KMS-11 (cell line): ENCODE measurements around the gene TNPO2.
"Not testable (repeated sequence)": the region's sequence is repeated elsewhere in the genome, so short reads cannot be mapped to it uniquely, and the experiment has no call there.

Experiments used
- H2AFZ ChIP-seq: fragments of 200-600 bp; sonication (generic); 2 replicates; pipeline ENCODE4 v1.6.1; 2016; ENCODE audit warnings: antibody characterized with exemption, mixed run types, low read depth
- H3K27ac ChIP-seq: fragments of 200-600 bp; sonication (generic); 2 replicates; pipeline ENCODE4 v1.6.1; 2016; ENCODE audit warnings: mild to moderate bottlenecking, mixed run types
- H3K27me3 ChIP-seq: fragments of 200-600 bp; sonication (generic); 2 replicates; pipeline ENCODE4 v1.6.1; 2017; ENCODE audit warnings: mild to moderate bottlenecking, low read depth, mixed run types, moderate library complexity; ENCODE audit not compliant: insufficient read depth
- H3K36me3 ChIP-seq: fragments of 200-600 bp; sonication (generic); 2 replicates; pipeline ENCODE4 v1.6.1; 2017; ENCODE audit warnings: mild to moderate bottlenecking, mixed run types; ENCODE audit not compliant: insufficient read depth
- H3K4me1 ChIP-seq: fragments of 200-600 bp; sonication (generic); 2 replicates; pipeline ENCODE4 v1.6.1; 2016; ENCODE audit warnings: mild to moderate bottlenecking, low read depth, mixed run types; ENCODE audit not compliant: poor library complexity, severe bottlenecking
- H3K4me2 ChIP-seq: fragments of 200-600 bp; sonication (generic); 2 replicates; pipeline ENCODE4 v1.7.0; 2016; ENCODE audit warnings: mild to moderate bottlenecking, mixed run types
- H3K4me3 ChIP-seq: fragments of 200-600 bp; sonication (generic); IDR thresholded peaks from 2 replicates; pipeline ENCODE4 v1.6.1; 2017; ENCODE audit warnings: low read depth, low read length, mixed read lengths; ENCODE audit not compliant: insufficient read depth
- H3K79me2 ChIP-seq: fragments of 200-600 bp; sonication (generic); 2 replicates; pipeline ENCODE4 v1.6.1; 2016; ENCODE audit warnings: low read depth, mixed run types; ENCODE audit not compliant: insufficient read depth
- H3K9ac ChIP-seq: fragments of 200-600 bp; sonication (generic); 2 replicates; pipeline ENCODE4 v1.6.1; 2016; ENCODE audit warnings: mild to moderate bottlenecking, mixed run types
- H4K20me1 ChIP-seq: fragments of 200-600 bp; sonication (generic); 2 replicates; pipeline ENCODE4 v1.6.1; 2016; ENCODE audit warnings: mild to moderate bottlenecking, mixed run types; ENCODE audit not compliant: insufficient read depth
- TF ChIP-seq, protein P1 (sequence below): fragments of 200-600 bp; sonication (generic); conservative IDR thresholded peaks from 2 replicates; pipeline ENCODE4 v1.6.1; 2017; ENCODE audit warnings: low read depth, mild to moderate bottlenecking, antibody characterized with exemption, low read length, moderate library complexity, mixed read lengths

TNPO2 gene

GRCh38 chr19:12715102-12715501 lies 8.6 kb downstream of the TNPO2 start:
- no peaks in the 10 kb centered on the region for H3K27me3 ChIP-seq
- TF ChIP-seq, protein P1, sequence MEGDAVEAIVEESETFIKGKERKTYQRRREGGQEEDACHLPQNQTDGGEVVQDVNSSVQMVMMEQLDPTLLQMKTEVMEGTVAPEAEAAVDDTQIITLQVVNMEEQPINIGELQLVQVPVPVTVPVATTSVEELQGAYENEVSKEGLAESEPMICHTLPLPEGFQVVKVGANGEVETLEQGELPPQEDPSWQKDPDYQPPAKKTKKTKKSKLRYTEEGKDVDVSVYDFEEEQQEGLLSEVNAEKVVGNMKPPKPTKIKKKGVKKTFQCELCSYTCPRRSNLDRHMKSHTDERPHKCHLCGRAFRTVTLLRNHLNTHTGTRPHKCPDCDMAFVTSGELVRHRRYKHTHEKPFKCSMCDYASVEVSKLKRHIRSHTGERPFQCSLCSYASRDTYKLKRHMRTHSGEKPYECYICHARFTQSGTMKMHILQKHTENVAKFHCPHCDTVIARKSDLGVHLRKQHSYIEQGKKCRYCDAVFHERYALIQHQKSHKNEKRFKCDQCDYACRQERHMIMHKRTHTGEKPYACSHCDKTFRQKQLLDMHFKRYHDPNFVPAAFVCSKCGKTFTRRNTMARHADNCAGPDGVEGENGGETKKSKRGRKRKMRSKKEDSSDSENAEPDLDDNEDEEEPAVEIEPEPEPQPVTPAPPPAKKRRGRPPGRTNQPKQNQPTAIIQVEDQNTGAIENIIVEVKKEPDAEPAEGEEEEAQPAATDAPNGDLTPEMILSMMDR = no peak
- peaks cover 29% of the 10 kb centered on the region for H3K79me2 ChIP-seq

DNA sequence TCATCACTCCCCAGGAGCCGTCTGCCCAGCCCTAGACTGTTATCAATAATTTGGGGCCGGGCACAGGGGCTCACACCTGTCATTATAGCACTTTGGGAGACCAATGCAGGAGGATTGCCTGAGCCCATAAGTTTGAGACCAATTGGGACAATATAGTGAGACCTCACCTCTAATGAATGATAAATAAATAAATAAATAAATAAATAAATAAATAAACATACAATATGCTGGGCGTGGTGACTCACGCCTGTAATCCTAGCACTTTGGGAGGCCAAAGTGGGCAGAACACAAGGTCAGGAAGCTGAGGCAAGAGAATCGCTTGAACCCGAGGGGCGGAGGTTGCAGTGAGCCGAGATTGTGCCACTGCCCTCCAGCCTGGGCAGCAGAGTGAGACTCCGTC lies 10.4 kb downstream of the TNPO2 start:
- not testable (repeated sequence) for H4K20me1 ChIP-seq, H3K27me3 ChIP-seq, H3K4me3 ChIP-seq, H3K9ac ChIP-seq, H2AFZ ChIP-seq, H3K27ac ChIP-seq, H3K4me2 ChIP-seq
- Histone ChIP-seq H3K79me2 (peaks cover 11% of the 10 kb centered on the region; the same call in 1 of the 2 replicates), H3K36me3 (peaks cover 12% of the 10 kb centered on the region; the same call in 1 of the 2 replicates), H3K4me1 (peaks cover 15% of the 10 kb centered on the region)

More at GRCh38 chr19:12715102-12715501, 8.6 kb downstream of the TNPO2 start:
- peaks cover 29% of the 10 kb centered on the region for H3K4me1 ChIP-seq
- no peak overlapping the region for H3K27ac ChIP-seq
- H3K9ac ChIP-seq = no peak overlapping the region
- H3K36me3 ChIP-seq = peaks cover 17% of the 10 kb centered on the region; the same call in 1 of the 2 replicates
- no peak overlapping the region for H2AFZ ChIP-seq
- no peak overlapping the region for H3K4me2 ChIP-seq
- H3K4me3 ChIP-seq = no peak overlapping the region
- no peaks in the 10 kb centered on the region for H4K20me1 ChIP-seq

DNA sequence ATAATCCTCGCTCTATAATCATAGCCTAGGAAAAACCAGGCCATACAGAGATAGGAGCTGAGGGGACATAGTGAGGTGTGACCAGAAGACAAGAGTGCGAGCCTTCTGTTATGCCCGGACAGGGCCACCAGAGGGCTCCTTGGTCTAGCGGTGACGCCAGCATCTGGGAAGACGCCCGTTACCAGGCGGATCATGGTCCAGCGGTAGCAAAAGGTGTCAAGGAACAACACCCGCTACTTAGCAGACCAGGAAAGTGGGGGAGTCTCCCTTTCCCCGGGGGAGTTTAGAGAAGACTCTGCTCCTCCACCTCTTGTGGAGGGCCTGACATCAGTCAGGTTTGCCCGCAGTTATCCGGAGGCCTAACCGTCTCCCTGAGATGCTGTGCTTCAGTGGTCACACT lies 11.7 kb downstream of the TNPO2 start:
- H3K4me1 ChIP-seq, H3K4me3 ChIP-seq, H3K27me3 ChIP-seq, H3K9ac ChIP-seq, H3K27ac ChIP-seq, H3K79me2 ChIP-seq, H2AFZ ChIP-seq, H4K20me1 ChIP-seq, H3K4me2 ChIP-seq: not testable (repeated sequence)
- peaks cover 10% of the 10 kb centered on the region; the same call in 1 of the 2 replicates for H3K36me3 ChIP-seq
- TF ChIP-seq, protein P1 = 0 out of 2 replicates have a peak, but pooled peaks have one; percentile 24

- H3K4me3 ChIP-seq = no peak overlapping the region
- H3K4me2 ChIP-seq = no peak overlapping the region
- TF ChIP-seq, protein P1 = no peak
- H3K9ac ChIP-seq = no peak overlapping the region
- no peaks in the 10 kb centered on the region for H3K4me1 ChIP-seq
- H4K20me1 ChIP-seq = no peaks in the 10 kb centered on the region
- no peak overlapping the region for H2AFZ ChIP-seq
- peaks cover 10% of the 10 kb centered on the region; the same call in 1 of the 2 replicates for H3K36me3 ChIP-seq
- no peak overlapping the region for H3K27ac ChIP-seq
- H3K79me2 ChIP-seq = no peaks in the 10 kb centered on the region
- H3K27me3 ChIP-seq = no peaks in the 10 kb centered on the region
Measured at GRCh38 chr19:12711187-12711586, 12.5 kb downstream of the TNPO2 start.

- Histone ChIP-seq H3K27me3 (no peaks in the 10 kb centered on the region), H3K79me2 (no peaks in the 10 kb centered on the region), H3K4me2 (no peak overlapping the region), H3K9ac (no peak overlapping the region), H3K27ac (no peak overlapping the region), H2AFZ (no peak overlapping the region), H4K20me1 (no peaks in the 10 kb centered on the region), H3K4me1 (no peaks in the 10 kb centered on the region), H3K4me3 (no peak overlapping the region), H3K36me3 (peaks cover 5% of the 10 kb centered on the region; the same call in 1 of the 2 replicates)
- TF ChIP-seq, protein P1 = no peak
Measured at GRCh38 chr19:12708641-12709040, 15.1 kb downstream of the TNPO2 start.
